ENCODE results near the gene PPP2R5B. TPM values are rescaled to one million over a fixed set of nuclear protein-coding genes. Genes with fewer than 3 reads are reported as not detected.

The PPP2R5B gene
- total and polyA plus RNA-seq, 9 of the 15 experiments (the other 6 are each of a cell fraction or from before 2014, with no cell fraction given) = 0.10 to 7.8 (median 3.3) TPM

- FAIRE-seq (peak; percentile 83), ATAC-seq (peak; percentile 93), DNase-seq (ENCODE audit: extremely low read depth in 1 of 4, low spot score in 3 of 4) (peak; percentile 84 to 91 (median 87))
- Histone ChIP-seq H3K27ac (ENCODE audit: extremely low read depth, low read depth, low read length) (no peak overlapping the region; the same call in 2 of the 3 replicates), H3K4me3 (no peak overlapping the region), H3K9me1 (ENCODE audit: control insufficient read depth, insufficient read depth, low read length) (no peaks in the 10 kb centered on the region), H3K9me3 (replicated peaks; ENCODE audit: control insufficient read depth, insufficient read depth, low read depth, low read length) (no peaks in the 10 kb centered on the region), H3K79me2 (ENCODE audit: control insufficient read depth, insufficient read depth, low read length) (no peaks in the 10 kb centered on the region), H2AFZ (ENCODE audit: low read depth, low read length) (no peak overlapping the region), H3K27me3 (ENCODE audit: control insufficient read depth in 2 of 2, insufficient read depth in 2 of 2, low read length in 2 of 2) (no peaks in the 10 kb centered on the region), H4K20me1 (replicated peaks; ENCODE audit: control insufficient read depth, insufficient read depth, low read length) (no peaks in the 10 kb centered on the region), H3K9ac (ENCODE audit: insufficient read depth in 1 of 2, low read depth in 2 of 2, low read length in 2 of 2) (peak overlapping the region in 1 of 2 experiments; percentile 77; a peak in 2 of 4 replicates), H3K4me2 (ENCODE audit: insufficient read depth, low read length) (no peak overlapping the region), H3K36me3 (ENCODE audit: control insufficient read depth, insufficient read depth, low read length) (peaks cover 41% of the 10 kb centered on the region; the same call in 2 of the 3 replicates), H3K4me1 (replicated peaks in 1 of 2; ENCODE audit: control insufficient read depth in 2 of 2, insufficient read depth in 2 of 2, low read length in 2 of 2) (peaks cover 13 to 73% of the 10 kb centered on the region in 2 experiments; a peak in 4 of 5 replicates)
- CTCF ChIA-PET (ENCODE audit: low intra/inter-chr PET ratio) = interaction anchor here (0.5 to 3.4 kb wide), 4 partner anchors 15 to 207 kb away, joined by 3 to 39 read pairs (median 8); no protein-coding TSS in a partner anchor
- POLR2A ChIA-PET = no interaction called here
- no TSS peak for BruUV-seq (replicated peaks)
- WGBS (ENCODE audit: insufficient coverage, low coverage, missing lambda C conversion rate) = 17% methylated on average over 13 of the region's 14 CpGs
- intact Hi-C loops (cut with micrococcal nuclease) (loop anchor here (1.0 to 5.0 kb wide), 2 partner anchors 47 to 107 kb away; no protein-coding TSS in a partner anchor), in situ Hi-C loops (cut with MboI) (loop anchor here (5.0 kb wide), 2 partner anchors 47 to 107 kb away; no protein-coding TSS in a partner anchor)
- TF ChIP-seq XRCC5 (IDR thresholded peaks at IDR 0.05; ENCODE audit: low read depth, low read length) (peak; percentile 89; the same call in 1 of the 2 replicates), ARHGAP35 (IDR thresholded peaks at IDR 0.05; ENCODE audit: partially characterized antibody) (no peak), RB1 (IDR thresholded peaks at IDR 0.05; ENCODE audit: low read depth) (peak; percentile 70), KLF13 (tag; IDR thresholded peaks at IDR 0.05; ENCODE audit: borderline replicate concordance, low read depth) (no peak), ERF (CRISPR knock-in tag; IDR thresholded peaks at IDR 0.05) (0 out of 2 replicates have a peak, but pooled peaks have one; percentile 73), NKRF (IDR thresholded peaks at IDR 0.05; ENCODE audit: borderline replicate concordance) (no peak), TBL1XR1 (IDR thresholded peaks at IDR 0.05; ENCODE audit: low read length in 2 of 2) (0 out of 4 replicates have a peak, but pooled peaks of 1 of the 2 experiments have one; percentile 30), CC2D1A (IDR thresholded peaks at IDR 0.05) (peak; percentile 82), NR2C1 (IDR thresholded peaks at IDR 0.05) (peak; percentile 82), NR2C1 (tag; IDR thresholded peaks at IDR 0.05) (peak; percentile 83), POLR2G (IDR thresholded peaks at IDR 0.05; ENCODE audit: low read depth, low read length) (peak; percentile 60; the same call in 1 of the 2 replicates), DDX20 (tag; IDR thresholded peaks at IDR 0.05; ENCODE audit: low read depth) (no peak), ARID1B (IDR thresholded peaks at IDR 0.05) (peak; percentile 27; the same call in 1 of the 2 replicates), ZNF212 (CRISPR knock-in tag; IDR thresholded peaks at IDR 0.05) (no peak), NFATC3 (IDR thresholded peaks at IDR 0.05) (no peak), DEAF1 (CRISPR knock-in tag; IDR thresholded peaks at IDR 0.05) (peak; percentile 82), BHLHE40 (IDR thresholded peaks at IDR 0.05; ENCODE audit: low read length) (peak; percentile 12; the same call in 1 of the 2 replicates), OTX1 (CRISPR knock-in tag; IDR thresholded peaks at IDR 0.05) (0 out of 2 replicates have a peak, but pooled peaks have one; percentile 22), ZBTB7A (IDR thresholded peaks at IDR 0.05; ENCODE audit: borderline replicate concordance, control insufficient read depth, low read depth, low read length) (peak; percentile 93), CBX1 (IDR thresholded peaks at IDR 0.05; ENCODE audit: low read depth) (peak; percentile 41; the same call in 1 of the 2 replicates)
Observed at GRCh38 chr11:64894070-64894811, 30.2 kb upstream of the PPP2R5B start.
